H9 (cell line): ENCODE data around the gene DMP1. TPM values are rescaled to one million over a fixed set of nuclear protein-coding genes. Genes with fewer than 3 reads are reported as not detected.

ENCODE experiments used
- DNase-seq: peaks from one replicate; pipeline ENCODE4 v3.0.0-alpha.2; 2017
- H2AFZ ChIP-seq: one replicate; pipeline ENCODE4 v1.6.1; 2013; ENCODE audit warnings: mild to moderate bottlenecking, low read length, control low read depth, moderate library complexity
- H2AK5ac ChIP-seq: 2 replicates; pipeline ENCODE4 v1.6.1; 2013; ENCODE audit warnings: low read length, control low read depth, mixed read lengths; ENCODE audit not compliant: insufficient read length
- H2BK120ac ChIP-seq: one replicate; pipeline ENCODE4 v1.6.1; 2013; ENCODE audit warnings: low read depth, mild to moderate bottlenecking, low read length, control low read depth, inconsistent platforms; ENCODE audit not compliant: poor library complexity, severe bottlenecking
- H2BK12ac ChIP-seq: 2 replicates; pipeline ENCODE4 v1.6.1; 2013; ENCODE audit warnings: low read length, control low read depth, mixed read lengths, low read depth; ENCODE audit not compliant: insufficient read length
- H2BK15ac ChIP-seq: 2 replicates; pipeline ENCODE4 v1.6.1; 2013; ENCODE audit warnings: low read depth, low read length, control low read depth
- H2BK20ac ChIP-seq: one replicate; pipeline ENCODE4 v1.6.1; 2013; ENCODE audit warnings: low read depth, mild to moderate bottlenecking, low read length, control low read depth, inconsistent platforms; ENCODE audit not compliant: poor library complexity, severe bottlenecking
- H2BK5ac ChIP-seq: 2 replicates; pipeline ENCODE4 v1.6.1; 2013; ENCODE audit warnings: low read length, control low read depth, mixed read lengths; ENCODE audit not compliant: insufficient read length
- H3K14ac ChIP-seq: 2 replicates; pipeline ENCODE4 v1.6.1; 2013; ENCODE audit warnings: low read length, control low read depth; ENCODE audit not compliant: insufficient read depth
- H3K18ac ChIP-seq: 2 replicates; pipeline ENCODE4 v1.6.1; 2013; ENCODE audit warnings: low read depth, mild to moderate bottlenecking, mixed read lengths, low read length, control low read depth; ENCODE audit not compliant: insufficient read length
- H3K23ac ChIP-seq: 2 replicates; pipeline ENCODE4 v1.6.1; 2013; ENCODE audit warnings: low read length, control low read depth, mixed read lengths, low read depth; ENCODE audit not compliant: insufficient read length
- H3K23me2 ChIP-seq: 2 replicates; pipeline ENCODE4 v1.6.1; 2013; ENCODE audit warnings: low read depth, mild to moderate bottlenecking, mixed read lengths, low read length, control low read depth; ENCODE audit not compliant: insufficient read length, poor library complexity, severe bottlenecking
- H3K27ac ChIP-seq: 2 replicates; pipeline ENCODE4 v1.5.1; 2013; ENCODE audit warnings: low read length, control low read depth, mixed read lengths, low read depth; ENCODE audit not compliant: insufficient read length
- H3K27me3 ChIP-seq: 2 replicates; pipeline ENCODE4 v1.6.1; 2013; ENCODE audit warnings: low read length, control low read depth, inconsistent platforms; ENCODE audit not compliant: insufficient read depth
- H3K4ac ChIP-seq: 2 replicates; pipeline ENCODE4 v1.6.1; 2013; ENCODE audit warnings: low read depth, mild to moderate bottlenecking, control low read depth, inconsistent platforms, low read length, moderate library complexity
- H3K4me1 ChIP-seq: 2 replicates; pipeline ENCODE4 v1.6.1; 2013; ENCODE audit warnings: low read length, control low read depth, inconsistent platforms; ENCODE audit not compliant: insufficient read depth
- H3K4me2 ChIP-seq: 2 replicates; pipeline ENCODE4 v1.6.1; 2013; ENCODE audit warnings: low read length, control low read depth, mixed read lengths; ENCODE audit not compliant: insufficient read length, insufficient read depth
- H3K56ac ChIP-seq: 2 replicates; pipeline ENCODE4 v1.6.1; 2013; ENCODE audit warnings: low read depth, mild to moderate bottlenecking, mixed read lengths, low read length, control low read depth; ENCODE audit not compliant: insufficient read length
- H3K79me1 ChIP-seq: 2 replicates; pipeline ENCODE4 v1.6.1; 2013; ENCODE audit warnings: low read depth, mild to moderate bottlenecking, moderate library complexity, low read length, control low read depth, inconsistent platforms; ENCODE audit not compliant: insufficient read depth, poor library complexity, severe bottlenecking
- H3K79me2 ChIP-seq: 2 replicates; pipeline ENCODE4 v1.6.1; 2013; ENCODE audit warnings: low read length, control low read depth, inconsistent platforms; ENCODE audit not compliant: insufficient read depth
- H3K9ac ChIP-seq: 2 replicates; pipeline ENCODE4 v1.6.1; 2013; ENCODE audit warnings: low read length, control low read depth, mixed read lengths; ENCODE audit not compliant: insufficient read length; ENCODE audit errors: extremely low read depth
- H3K9me3 ChIP-seq: one replicate; pipeline ENCODE4 v1.6.1; 2013; ENCODE audit warnings: low read depth, low read length, inconsistent platforms; ENCODE audit not compliant: control insufficient read depth
- H3T11ph ChIP-seq: one replicate; pipeline ENCODE4 v1.6.1; 2013; ENCODE audit warnings: mild to moderate bottlenecking, low read length, control low read depth, inconsistent platforms
- H4K20me1 ChIP-seq: one replicate; pipeline ENCODE4 v1.6.1; 2013; ENCODE audit not compliant: control insufficient read depth, insufficient read length, insufficient read depth
- H4K5ac ChIP-seq: 2 replicates; pipeline ENCODE4 v1.6.1; 2013; ENCODE audit warnings: low read depth, mild to moderate bottlenecking, mixed read lengths, low read length, control low read depth; ENCODE audit not compliant: insufficient read length
- H4K8ac ChIP-seq: replicated peaks from 2 replicates; pipeline ENCODE4 v1.6.1; 2013; ENCODE audit warnings: low read length, control low read depth, mixed read lengths, low read depth; ENCODE audit not compliant: insufficient read length
- H4K91ac ChIP-seq: 2 replicates; pipeline ENCODE4 v1.6.1; 2013; ENCODE audit warnings: low read depth, mild to moderate bottlenecking, moderate library complexity, mixed read lengths, low read length, control low read depth; ENCODE audit not compliant: insufficient read length
- H3K27ac Mint-ChIP-seq, 3 experiments: 2 replicates in 2 of 3; 3 replicates in 1 of 3; pipeline ENCODE4 v1.8.0; 2020 to 2021; ENCODE audit warnings: mixed read lengths in 3 of 3, mild to moderate bottlenecking in 1 of 3, moderate library complexity in 1 of 3
- H3K27me3 Mint-ChIP-seq: 2 replicates; pipeline ENCODE4 v1.8.0; 2021; ENCODE audit warnings: low read depth, mild to moderate bottlenecking, moderate library complexity, mixed read lengths
- H3K36me3 Mint-ChIP-seq, 3 experiments: 2 replicates in 2 of 3; 3 replicates in 1 of 3; pipeline ENCODE4 v1.8.0; 2020 to 2021; ENCODE audit warnings: low read depth in 3 of 3, mixed read lengths in 3 of 3; ENCODE audit not compliant: insufficient read depth in 1 of 3
- H3K4me1 Mint-ChIP-seq, 2 experiments: 2 replicates each; pipeline ENCODE4 v1.8.0; 2020; ENCODE audit warnings: mixed read lengths in 2 of 2
- H3K4me3 Mint-ChIP-seq, 2 experiments: 2 replicates in 1 of 2; 3 replicates in 1 of 2; pipeline ENCODE4 v1.8.0; 2020 to 2021; ENCODE audit warnings: mild to moderate bottlenecking in 2 of 2, mixed read lengths in 2 of 2, moderate library complexity in 1 of 2
- H3K9me3 Mint-ChIP-seq, 2 experiments: 2 replicates in 1 of 2; 3 replicates in 1 of 2; pipeline ENCODE4 v1.8.0; 2020; ENCODE audit warnings: mild to moderate bottlenecking in 2 of 2, mixed read lengths in 2 of 2, moderate library complexity in 1 of 2
- WGBS: extraction: QIAGEN DNeasy Blood & Tissue Kit; methylation state at CpG from one replicate; pipeline ENCODE4 v1.1.7; 2013; ENCODE audit warnings: missing lambda C conversion rate, low lambda C conversion rate, mixed read lengths; ENCODE audit not compliant: insufficient read length; ENCODE audit errors: extremely low coverage; 5-methylcytosine and 5-hydroxymethylcytosine counted together
- total RNA-seq: library from RNA; stranded (reverse); gene quantifications from 2 replicates; pipeline ENCODE4 v1.2.1, GENCODE V29; 2021
- TF ChIP-seq, protein P1 (sequence below): fragments of 200-600 bp; sonication (generic); conservative IDR thresholded peaks from 3 replicates; pipeline ENCODE4 v1.8.0; 2021; ENCODE audit warnings: antibody characterized with exemption, mild to moderate bottlenecking

Gene DMP1
- total RNA-seq, 1 experiment from 2014 or later = not detected

DNA sequence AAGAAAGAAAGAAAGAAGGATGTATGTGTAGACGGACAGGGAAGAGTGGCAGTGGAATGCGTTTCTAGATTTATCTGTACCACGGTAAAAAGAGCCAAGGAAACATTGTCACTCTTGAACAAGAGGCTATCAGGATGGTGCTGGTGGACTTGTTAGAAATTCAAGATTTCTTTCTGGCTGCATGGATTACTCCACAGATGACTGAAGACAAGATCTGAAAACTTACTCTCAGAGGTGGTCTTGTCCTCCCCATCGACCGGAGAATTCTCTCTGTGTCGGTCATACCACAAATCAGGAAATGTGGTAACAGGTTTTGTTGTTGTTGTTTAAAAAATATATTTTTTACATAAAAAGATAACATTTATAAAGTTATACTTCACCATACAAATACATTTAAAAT lies 30.0 kb upstream of the DMP1 start:
- Histone ChIP-seq H3K23ac (no peak overlapping the region), H4K91ac (no peak overlapping the region), H2AFZ (no peak overlapping the region), H3K56ac (no peak overlapping the region), H2BK120ac (no peak overlapping the region), H3K79me2 (no peaks in the 10 kb centered on the region), H3T11ph (no peak overlapping the region), H3K18ac (no peak overlapping the region), H2BK12ac (no peak overlapping the region), H2BK5ac (no peak overlapping the region), H3K23me2 (no peaks in the 10 kb centered on the region), H3K9ac (no peak overlapping the region), H3K27ac (no peak overlapping the region), H2BK20ac (no peak overlapping the region), H2BK15ac (no peak overlapping the region), H3K4ac (no peak overlapping the region), H3K79me1 (no peaks in the 10 kb centered on the region), H3K14ac (no peak overlapping the region), H4K20me1 (no peaks in the 10 kb centered on the region), H3K27me3 (no peaks in the 10 kb centered on the region), H4K5ac (no peak overlapping the region), H3K4me2 (no peak overlapping the region), H4K8ac (no peak overlapping the region), H2AK5ac (no peak overlapping the region), H3K4me1 (no peaks in the 10 kb centered on the region), H3K9me3 (no peaks in the 10 kb centered on the region)
- H3K27ac Mint-ChIP-seq = no peak overlapping the region
- H3K4me3 Mint-ChIP-seq = no peak overlapping the region
- peaks cover 0 to 8% of the 10 kb centered on the region in 2 experiments; a peak in 3 of 4 replicates for H3K4me1 Mint-ChIP-seq
- no CpG with 5 or more reads among the region's 6 CpGs for WGBS
- no peaks in the 10 kb centered on the region for H3K9me3 Mint-ChIP-seq
- no peaks in the 10 kb centered on the region for H3K36me3 Mint-ChIP-seq
- TF ChIP-seq, protein P1, sequence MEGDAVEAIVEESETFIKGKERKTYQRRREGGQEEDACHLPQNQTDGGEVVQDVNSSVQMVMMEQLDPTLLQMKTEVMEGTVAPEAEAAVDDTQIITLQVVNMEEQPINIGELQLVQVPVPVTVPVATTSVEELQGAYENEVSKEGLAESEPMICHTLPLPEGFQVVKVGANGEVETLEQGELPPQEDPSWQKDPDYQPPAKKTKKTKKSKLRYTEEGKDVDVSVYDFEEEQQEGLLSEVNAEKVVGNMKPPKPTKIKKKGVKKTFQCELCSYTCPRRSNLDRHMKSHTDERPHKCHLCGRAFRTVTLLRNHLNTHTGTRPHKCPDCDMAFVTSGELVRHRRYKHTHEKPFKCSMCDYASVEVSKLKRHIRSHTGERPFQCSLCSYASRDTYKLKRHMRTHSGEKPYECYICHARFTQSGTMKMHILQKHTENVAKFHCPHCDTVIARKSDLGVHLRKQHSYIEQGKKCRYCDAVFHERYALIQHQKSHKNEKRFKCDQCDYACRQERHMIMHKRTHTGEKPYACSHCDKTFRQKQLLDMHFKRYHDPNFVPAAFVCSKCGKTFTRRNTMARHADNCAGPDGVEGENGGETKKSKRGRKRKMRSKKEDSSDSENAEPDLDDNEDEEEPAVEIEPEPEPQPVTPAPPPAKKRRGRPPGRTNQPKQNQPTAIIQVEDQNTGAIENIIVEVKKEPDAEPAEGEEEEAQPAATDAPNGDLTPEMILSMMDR = no peak
- no peaks in the 10 kb centered on the region; the same call in 1 of the 2 replicates for H3K27me3 Mint-ChIP-seq
- no peak for DNase-seq
